GM12878 (cell line): ENCODE data around the gene CHID1. TPM values are rescaled to one million over a fixed set of nuclear protein-coding genes. Genes with fewer than 3 reads are reported as not detected.
A peak's percentile ranks its signal among the peaks of the same experiment; 100 is the strongest.

ENCODE experiments used
- ESRRA ChIP-seq: IDR thresholded peaks from 2 replicates; pipeline ENCODE4 v1.6.1; 2012; ENCODE audit warnings: mild to moderate bottlenecking, low read length, improper control_type of control experiment
- RAD21 ChIP-seq: IDR thresholded peaks from 2 replicates; pipeline ENCODE4 v1.6.1; 2011; ENCODE audit warnings: mild to moderate bottlenecking, low read depth, low read length, moderate library complexity; ENCODE audit not compliant: insufficient read depth
- polyA plus RNA-seq, 11 experiments: library from polyadenylated mRNA; depleted of rRNA in 4 of 11; unstranded in 6 of 11; stranded (reverse) in 5 of 11; fragments of >200 nt; fragmentation: Nextera tagmentation in 4 of 11; fragmentation: Illumina TruSeq in 1 of 11; extraction: Ambion mirVana in 4 of 11; extraction: Trizol in 1 of 11; gene quantifications; 1 replicate in 1 of 11; 2 replicates in 10 of 11; pipeline versions ENCODE4 v1.2.1 to v1.2.3, GENCODE V29; 2011 to 2016; ENCODE audit warnings: inconsistent platforms in 2 of 11, missing spikeins in 2 of 11, low read depth in 1 of 11
- total RNA-seq, 4 experiments: library from RNA; depleted of rRNA in 3 of 4; stranded (reverse); fragments of >200 nt in 3 of 4; fragmentation: Illumina TruSeq in 1 of 4; extraction: Trizol in 1 of 4; gene quantifications; 2 replicates each; pipeline versions ENCODE4 v1.2.1 to v1.2.3, GENCODE V29; 2013 to 2021
- TF ChIP-seq, protein P1 (sequence below): fragments of 450-650 bp; formaldehyde crosslinking; IDR thresholded peaks from 2 replicates; pipeline ENCODE4 v1.4.0; 2020; ENCODE audit warnings: mild to moderate bottlenecking, moderate library complexity
- TF ChIP-seq, protein P2 (sequence below), 3 experiments: IDR thresholded peaks in 2 of 3; conservative IDR thresholded peaks in 1 of 3; 2 replicates each; pipeline ENCODE4 v1.5.1; 2011; ENCODE audit warnings: low read depth in 3 of 3, low read length in 3 of 3, mild to moderate bottlenecking in 3 of 3, control low read depth in 2 of 3, moderate library complexity in 2 of 3, inconsistent platforms in 1 of 3, mixed read lengths in 1 of 3; ENCODE audit not compliant: control insufficient read depth in 2 of 3, insufficient read depth in 1 of 3; ENCODE audit errors: extremely low read depth in 1 of 3

The CHID1 gene
- total and polyA plus RNA-seq, 10 of the 15 experiments (the other 5 are each of a cell fraction or from before 2014, with no cell fraction given), result 4.8 to 75.2 (median 30.1) TPM

- TF ChIP-seq, protein P1, sequence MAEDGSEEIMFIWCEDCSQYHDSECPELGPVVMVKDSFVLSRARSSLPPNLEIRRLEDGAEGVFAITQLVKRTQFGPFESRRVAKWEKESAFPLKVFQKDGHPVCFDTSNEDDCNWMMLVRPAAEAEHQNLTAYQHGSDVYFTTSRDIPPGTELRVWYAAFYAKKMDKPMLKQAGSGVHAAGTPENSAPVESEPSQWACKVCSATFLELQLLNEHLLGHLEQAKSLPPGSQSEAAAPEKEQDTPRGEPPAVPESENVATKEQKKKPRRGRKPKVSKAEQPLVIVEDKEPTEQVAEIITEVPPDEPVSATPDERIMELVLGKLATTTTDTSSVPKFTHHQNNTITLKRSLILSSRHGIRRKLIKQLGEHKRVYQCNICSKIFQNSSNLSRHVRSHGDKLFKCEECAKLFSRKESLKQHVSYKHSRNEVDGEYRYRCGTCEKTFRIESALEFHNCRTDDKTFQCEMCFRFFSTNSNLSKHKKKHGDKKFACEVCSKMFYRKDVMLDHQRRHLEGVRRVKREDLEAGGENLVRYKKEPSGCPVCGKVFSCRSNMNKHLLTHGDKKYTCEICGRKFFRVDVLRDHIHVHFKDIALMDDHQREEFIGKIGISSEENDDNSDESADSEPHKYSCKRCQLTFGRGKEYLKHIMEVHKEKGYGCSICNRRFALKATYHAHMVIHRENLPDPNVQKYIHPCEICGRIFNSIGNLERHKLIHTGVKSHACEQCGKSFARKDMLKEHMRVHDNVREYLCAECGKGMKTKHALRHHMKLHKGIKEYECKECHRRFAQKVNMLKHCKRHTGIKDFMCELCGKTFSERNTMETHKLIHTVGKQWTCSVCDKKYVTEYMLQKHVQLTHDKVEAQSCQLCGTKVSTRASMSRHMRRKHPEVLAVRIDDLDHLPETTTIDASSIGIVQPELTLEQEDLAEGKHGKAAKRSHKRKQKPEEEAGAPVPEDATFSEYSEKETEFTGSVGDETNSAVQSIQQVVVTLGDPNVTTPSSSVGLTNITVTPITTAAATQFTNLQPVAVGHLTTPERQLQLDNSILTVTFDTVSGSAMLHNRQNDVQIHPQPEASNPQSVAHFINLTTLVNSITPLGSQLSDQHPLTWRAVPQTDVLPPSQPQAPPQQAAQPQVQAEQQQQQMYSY (CRISPR knock-in tag), result no peak
- TF ChIP-seq ESRRA, result no peak
- TF ChIP-seq RAD21, result peak; percentile 49
- TF ChIP-seq, protein P2, sequence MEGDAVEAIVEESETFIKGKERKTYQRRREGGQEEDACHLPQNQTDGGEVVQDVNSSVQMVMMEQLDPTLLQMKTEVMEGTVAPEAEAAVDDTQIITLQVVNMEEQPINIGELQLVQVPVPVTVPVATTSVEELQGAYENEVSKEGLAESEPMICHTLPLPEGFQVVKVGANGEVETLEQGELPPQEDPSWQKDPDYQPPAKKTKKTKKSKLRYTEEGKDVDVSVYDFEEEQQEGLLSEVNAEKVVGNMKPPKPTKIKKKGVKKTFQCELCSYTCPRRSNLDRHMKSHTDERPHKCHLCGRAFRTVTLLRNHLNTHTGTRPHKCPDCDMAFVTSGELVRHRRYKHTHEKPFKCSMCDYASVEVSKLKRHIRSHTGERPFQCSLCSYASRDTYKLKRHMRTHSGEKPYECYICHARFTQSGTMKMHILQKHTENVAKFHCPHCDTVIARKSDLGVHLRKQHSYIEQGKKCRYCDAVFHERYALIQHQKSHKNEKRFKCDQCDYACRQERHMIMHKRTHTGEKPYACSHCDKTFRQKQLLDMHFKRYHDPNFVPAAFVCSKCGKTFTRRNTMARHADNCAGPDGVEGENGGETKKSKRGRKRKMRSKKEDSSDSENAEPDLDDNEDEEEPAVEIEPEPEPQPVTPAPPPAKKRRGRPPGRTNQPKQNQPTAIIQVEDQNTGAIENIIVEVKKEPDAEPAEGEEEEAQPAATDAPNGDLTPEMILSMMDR (IDR thresholded peaks at IDR 0.05 in 2 of 3, conservative IDR thresholded peaks at IDR 0.05 in 1 of 3; ENCODE audit: control insufficient read depth in 2 of 3, extremely low read depth in 1 of 3, insufficient read depth in 1 of 3, low read depth in 3 of 3, low read length in 3 of 3), result peak; percentile 11 to 31 (median 23); a peak in 3 of 6 replicates
Observed at GRCh38 chr11:850775-851763, 59.5 kb downstream of the CHID1 start (continued).
